ENCODE results near the gene MYLK.
"Not testable (repeated sequence)": the region's sequence is repeated elsewhere in the genome, so short reads cannot be mapped to it uniquely, and the experiment has no call there.

DNA sequence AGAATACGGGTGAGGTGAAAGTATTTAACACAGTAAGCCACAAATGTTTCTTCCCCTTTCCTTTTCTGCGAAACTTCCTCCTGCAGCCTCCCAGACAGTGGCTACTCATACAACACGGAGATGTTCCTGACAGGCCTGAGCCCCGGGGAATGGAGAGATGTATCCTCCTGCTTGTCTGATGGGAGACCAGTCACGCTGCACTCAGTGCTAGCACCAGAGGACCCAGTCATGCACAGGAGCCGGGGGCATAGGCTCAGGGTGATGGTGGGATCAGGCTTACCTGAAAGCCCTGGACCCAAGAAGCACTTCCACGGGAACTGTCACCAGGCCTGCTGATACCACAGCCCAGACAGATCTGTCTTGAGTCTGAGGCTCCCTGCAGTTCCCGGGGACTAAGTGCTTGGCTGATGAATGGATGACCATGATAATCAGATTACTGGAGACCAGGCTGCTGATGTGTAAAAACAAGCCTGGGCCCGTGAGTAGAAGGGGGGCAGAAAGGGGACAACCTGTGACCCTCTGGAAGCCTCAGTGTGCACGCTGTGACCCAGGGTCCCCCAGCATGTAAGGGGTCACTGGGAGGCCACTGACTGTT lies 162.9 kb downstream of the MYLK start:
- TF ChIP-seq, protein P1, sequence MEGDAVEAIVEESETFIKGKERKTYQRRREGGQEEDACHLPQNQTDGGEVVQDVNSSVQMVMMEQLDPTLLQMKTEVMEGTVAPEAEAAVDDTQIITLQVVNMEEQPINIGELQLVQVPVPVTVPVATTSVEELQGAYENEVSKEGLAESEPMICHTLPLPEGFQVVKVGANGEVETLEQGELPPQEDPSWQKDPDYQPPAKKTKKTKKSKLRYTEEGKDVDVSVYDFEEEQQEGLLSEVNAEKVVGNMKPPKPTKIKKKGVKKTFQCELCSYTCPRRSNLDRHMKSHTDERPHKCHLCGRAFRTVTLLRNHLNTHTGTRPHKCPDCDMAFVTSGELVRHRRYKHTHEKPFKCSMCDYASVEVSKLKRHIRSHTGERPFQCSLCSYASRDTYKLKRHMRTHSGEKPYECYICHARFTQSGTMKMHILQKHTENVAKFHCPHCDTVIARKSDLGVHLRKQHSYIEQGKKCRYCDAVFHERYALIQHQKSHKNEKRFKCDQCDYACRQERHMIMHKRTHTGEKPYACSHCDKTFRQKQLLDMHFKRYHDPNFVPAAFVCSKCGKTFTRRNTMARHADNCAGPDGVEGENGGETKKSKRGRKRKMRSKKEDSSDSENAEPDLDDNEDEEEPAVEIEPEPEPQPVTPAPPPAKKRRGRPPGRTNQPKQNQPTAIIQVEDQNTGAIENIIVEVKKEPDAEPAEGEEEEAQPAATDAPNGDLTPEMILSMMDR (IDR thresholded peaks at IDR 0.05; ENCODE audit: insufficient read depth, low read length), result not testable (repeated sequence)
- not testable (repeated sequence) for TF ChIP-seq GABPA (IDR thresholded peaks at IDR 0.05; ENCODE audit: low read depth)

Measured in HL-60 (cell line).